Gastroesophageal sphincter (tissue), 4 donors: Measurements from ENCODE around the gene CCDC7. TPM values are rescaled to one million over a fixed set of nuclear protein-coding genes. Genes with fewer than 3 reads are reported as not detected.
"Not testable (repeated sequence)": the region's sequence is repeated elsewhere in the genome, so short reads cannot be mapped to it uniquely, and the experiment has no call there.

Experiments
- ATAC-seq: fragments of 150-250 bp; one replicate; pipeline ENCODE4 v1.9.1; 2016; ENCODE audit warnings: mild to moderate bottlenecking, moderate library complexity
- H3K27ac ChIP-seq, 4 donors: fragments of 200-600 bp; sonication (generic) in 3 of 4; 1 replicate in 3 of 4; 2 replicates in 1 of 4; pipeline ENCODE4 v1.5.1; 2016 to 2019
- H3K27me3 ChIP-seq: fragments of 200-600 bp; sonication (generic); one replicate; pipeline ENCODE4 v1.5.1; 2019
- H3K36me3 ChIP-seq, 2 donors: fragments of 200-600 bp; sonication (generic); one replicate each; pipeline ENCODE4 v1.5.1; 2019; ENCODE audit warnings: control low read depth in 1 of 2
- H3K4me1 ChIP-seq, 3 donors: fragments of 200-600 bp; sonication (generic); 1 replicate in 2 of 3; 2 replicates in 1 of 3; pipeline ENCODE4 v1.5.1; 2016 to 2019; ENCODE audit warnings: control low read depth in 2 of 3
- H3K4me3 ChIP-seq, 2 donors: fragments of 200-600 bp; sonication (generic); one replicate each; pipeline ENCODE4 v1.5.1; 2019; ENCODE audit warnings: mild to moderate bottlenecking in 1 of 2, moderate library complexity in 1 of 2
- H3K9me3 ChIP-seq, 3 donors: fragments of 200-600 bp; sonication (generic); one replicate each; pipeline ENCODE4 v1.5.1; 2017 to 2019; ENCODE audit warnings: control low read depth in 2 of 3
- EP300 ChIP-seq: sonication (generic); formaldehyde crosslinking; IDR thresholded peaks from one replicate; pipeline ENCODE4 v1.6.1; 2017; ENCODE audit warnings: antibody characterized with exemption, mild to moderate bottlenecking
- POLR2A ChIP-seq, 2 donors: fragments of 450-650 bp; IDR thresholded peaks; one replicate each; pipeline ENCODE4 v1.6.1; 2017; ENCODE audit warnings: antibody characterized with exemption in 2 of 2, mild to moderate bottlenecking in 2 of 2, moderate library complexity in 1 of 2
- POLR2AphosphoS5 ChIP-seq: sonication (generic); formaldehyde crosslinking; IDR thresholded peaks from one replicate; pipeline ENCODE4 v1.6.1; 2017; ENCODE audit warnings: antibody characterized with exemption
- WGBS, 2 donors: methylation state at CpG; one replicate each; pipeline ENCODE4 v1.1.5; 2018; ENCODE audit warnings: low coverage in 1 of 2; 5-methylcytosine and 5-hydroxymethylcytosine counted together
- total RNA-seq, 4 donors: library from RNA; depleted of rRNA; stranded (reverse); fragments of >200 nt; gene quantifications; one replicate each; pipeline ENCODE4 v1.1.0, GENCODE V29; 2016
- TF ChIP-seq, protein P1 (sequence below), 4 experiments: fragments of 200-600 bp in 2 of 4; fragments of 450-650 bp in 2 of 4; sonication (generic) in 1 of 4; IDR thresholded peaks; one replicate each; pipeline ENCODE4 v1.5.1; 2017 to 2019; ENCODE audit warnings: antibody characterized with exemption in 4 of 4, mild to moderate bottlenecking in 2 of 4, moderate library complexity in 2 of 4

CCDC7 gene
- total RNA-seq, 4 donors from 2014 or later: 20.8 to 67.3 (median 36.0) TPM

DNA sequence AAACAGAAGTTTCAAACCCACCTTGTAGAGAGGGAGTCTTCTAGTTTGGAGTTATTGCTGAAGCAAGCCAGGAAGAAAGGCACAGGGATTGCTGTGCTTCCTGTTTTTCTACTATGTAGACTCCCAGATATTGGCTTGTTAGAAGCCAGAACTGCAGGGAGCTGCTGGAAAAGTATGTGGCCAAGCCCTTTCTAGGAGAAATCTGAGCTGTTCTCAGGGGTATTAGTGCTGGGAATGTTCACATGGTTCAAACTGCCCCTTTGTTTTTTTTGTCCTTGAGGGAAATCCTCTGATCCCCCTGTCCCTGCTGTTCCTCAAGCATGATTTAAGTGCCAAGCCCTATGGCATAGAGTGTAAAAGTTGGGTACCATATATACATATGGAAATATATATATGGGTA lies 184.0 kb downstream of the CCDC7 start:
- peaks cover 0 to 4% of the 10 kb centered on the region in 2 donors for H3K36me3 ChIP-seq
- H3K27me3 ChIP-seq: no peaks in the 10 kb centered on the region
- no peak overlapping the region for H3K27ac ChIP-seq
- H3K9me3 ChIP-seq: peaks cover 0 to 7% (median 0%) of the 10 kb centered on the region in 3 donors
- TF ChIP-seq EP300 (no peak), POLR2AphosphoS5 (no peak), POLR2A (IDR thresholded peaks at IDR 0.05) (no peak)
- TF ChIP-seq, protein P1, sequence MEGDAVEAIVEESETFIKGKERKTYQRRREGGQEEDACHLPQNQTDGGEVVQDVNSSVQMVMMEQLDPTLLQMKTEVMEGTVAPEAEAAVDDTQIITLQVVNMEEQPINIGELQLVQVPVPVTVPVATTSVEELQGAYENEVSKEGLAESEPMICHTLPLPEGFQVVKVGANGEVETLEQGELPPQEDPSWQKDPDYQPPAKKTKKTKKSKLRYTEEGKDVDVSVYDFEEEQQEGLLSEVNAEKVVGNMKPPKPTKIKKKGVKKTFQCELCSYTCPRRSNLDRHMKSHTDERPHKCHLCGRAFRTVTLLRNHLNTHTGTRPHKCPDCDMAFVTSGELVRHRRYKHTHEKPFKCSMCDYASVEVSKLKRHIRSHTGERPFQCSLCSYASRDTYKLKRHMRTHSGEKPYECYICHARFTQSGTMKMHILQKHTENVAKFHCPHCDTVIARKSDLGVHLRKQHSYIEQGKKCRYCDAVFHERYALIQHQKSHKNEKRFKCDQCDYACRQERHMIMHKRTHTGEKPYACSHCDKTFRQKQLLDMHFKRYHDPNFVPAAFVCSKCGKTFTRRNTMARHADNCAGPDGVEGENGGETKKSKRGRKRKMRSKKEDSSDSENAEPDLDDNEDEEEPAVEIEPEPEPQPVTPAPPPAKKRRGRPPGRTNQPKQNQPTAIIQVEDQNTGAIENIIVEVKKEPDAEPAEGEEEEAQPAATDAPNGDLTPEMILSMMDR (IDR thresholded peaks at IDR 0.05): no peak
- no peaks in the 10 kb centered on the region for H3K4me1 ChIP-seq
- ATAC-seq: no peak
- H3K4me3 ChIP-seq: no peak overlapping the region

DNA sequence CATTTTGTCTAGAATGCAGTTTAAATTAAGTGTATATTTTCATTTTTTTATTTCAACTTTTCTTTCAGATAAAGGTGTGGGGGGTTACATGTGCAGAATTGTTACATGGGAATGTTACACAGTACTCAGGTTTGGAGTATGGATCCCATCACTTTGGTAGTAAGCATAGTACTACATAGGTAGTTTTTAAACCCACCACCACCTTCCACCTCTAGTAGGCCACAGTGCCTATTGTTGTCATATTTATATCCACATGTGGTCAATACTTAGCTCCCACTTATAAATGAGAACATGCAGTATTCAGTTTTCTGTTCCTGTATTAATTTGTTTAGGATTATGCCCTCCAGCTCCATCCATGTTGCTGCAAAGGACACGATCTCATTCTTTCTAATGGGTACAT lies 200.6 kb downstream of the CCDC7 start:
- no peak for ATAC-seq
- Histone ChIP-seq H3K4me3 (no peak overlapping the region), H3K27me3 (no peaks in the 10 kb centered on the region), H3K9me3 (peaks cover 0 to 37% (median 0%) of the 10 kb centered on the region in 3 donors), H3K4me1 (no peaks in the 10 kb centered on the region), H3K27ac (no peak overlapping the region), H3K36me3 (peaks cover 0 to 21% of the 10 kb centered on the region in 2 donors)
- TF ChIP-seq, protein P1 (IDR thresholded peaks at IDR 0.05): no peak
- TF ChIP-seq POLR2AphosphoS5 (no peak), EP300 (no peak), POLR2A (IDR thresholded peaks at IDR 0.05) (no peak)
- 44 to 91% methylated on average over 1 of the region's 1 CpG for whole genome bisulfite sequencing, 2 donors

DNA sequence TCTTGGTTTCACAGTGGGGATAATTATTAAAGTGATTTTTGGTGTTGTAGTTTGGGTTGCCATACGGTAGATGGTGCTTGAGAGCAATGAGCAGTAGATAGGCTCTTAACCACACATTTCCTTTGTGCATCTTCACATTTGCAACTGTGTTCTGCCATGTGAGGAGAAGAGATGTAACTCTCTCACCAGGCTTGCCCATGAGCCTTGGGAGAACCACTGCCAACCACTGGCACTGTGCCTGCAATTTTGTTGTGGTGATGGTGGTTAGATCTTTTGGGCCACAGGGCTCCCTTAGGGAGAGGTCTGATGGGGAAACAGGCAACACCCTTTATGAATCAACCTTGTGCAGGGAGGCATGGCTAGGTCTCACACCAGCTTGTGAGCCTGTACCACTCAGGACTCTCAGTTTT lies 204.3 kb downstream of the CCDC7 start:
- Histone ChIP-seq H3K9me3 (peaks cover 0 to 42% (median 0%) of the 10 kb centered on the region in 3 donors), H3K36me3 (peaks cover 0 to 12% of the 10 kb centered on the region in 2 donors), H3K27ac (no peak overlapping the region), H3K4me3 (no peak overlapping the region), H3K27me3 (no peaks in the 10 kb centered on the region), H3K4me1 (no peaks in the 10 kb centered on the region)
- TF ChIP-seq, protein P1 (IDR thresholded peaks at IDR 0.05): no peak
- TF ChIP-seq EP300: no peak
- TF ChIP-seq POLR2AphosphoS5: no peak
- no peak for TF ChIP-seq POLR2A (IDR thresholded peaks at IDR 0.05)
- ATAC-seq: no peak
- no CpG with 5 or more reads among the region's 1 CpG for WGBS, 2 donors

DNA sequence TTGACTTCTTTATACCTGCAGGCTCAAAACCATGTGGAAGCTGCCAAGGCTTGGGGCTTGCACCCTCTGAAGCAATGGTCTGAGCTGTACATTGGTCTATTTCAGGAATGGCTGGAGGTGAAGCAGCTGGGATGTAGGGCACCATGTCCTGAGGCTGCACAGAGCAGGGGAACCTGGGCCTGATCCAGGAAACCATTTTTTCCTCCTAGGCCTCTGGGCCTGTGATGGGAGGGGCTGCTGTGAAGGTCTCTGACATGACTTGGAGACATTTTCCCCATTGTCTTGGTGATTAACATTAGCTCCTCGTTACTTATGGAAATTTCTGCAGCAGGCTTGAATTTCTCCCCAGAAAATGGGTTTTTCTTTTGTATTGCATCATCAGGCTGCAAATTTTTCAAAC lies 211.5 kb downstream of the CCDC7 start:
- H3K4me1 ChIP-seq, ATAC-seq, H3K27me3 ChIP-seq, H3K27ac ChIP-seq, H3K4me3 ChIP-seq: not testable (repeated sequence)
- 33 to 86% methylated on average over 1 of the region's 1 CpG for WGBS, 2 donors
- peaks cover 0 to 25% of the 10 kb centered on the region in 2 donors for H3K36me3 ChIP-seq
- peaks cover 0 to 30% (median 0%) of the 10 kb centered on the region in 3 donors for H3K9me3 ChIP-seq

DNA sequence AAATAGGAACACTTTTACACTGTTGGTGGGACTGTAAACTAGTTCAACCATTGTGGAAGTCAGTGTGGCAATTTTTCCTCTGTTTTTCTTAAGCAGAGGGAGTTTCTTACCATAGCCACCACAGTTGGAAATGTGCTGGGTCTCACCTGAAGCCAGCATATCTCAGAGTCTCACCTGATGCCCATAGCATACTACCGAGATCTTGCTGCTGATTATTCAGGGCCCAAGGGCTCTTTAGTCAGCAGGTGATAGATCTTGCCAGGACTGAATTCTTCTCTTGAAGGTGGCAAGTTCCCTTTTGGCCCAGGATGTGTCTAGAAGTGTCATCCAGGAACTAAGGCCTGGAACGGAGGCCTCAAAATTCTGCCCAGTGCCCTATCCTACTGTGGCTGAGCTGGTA lies 215.4 kb downstream of the CCDC7 start:
- TF ChIP-seq POLR2AphosphoS5: no peak
- TF ChIP-seq, protein P1 (IDR thresholded peaks at IDR 0.05): no peak
- TF ChIP-seq POLR2A (IDR thresholded peaks at IDR 0.05): no peak
- TF ChIP-seq EP300: no peak
- Histone ChIP-seq H3K36me3 (peaks cover 0 to 17% of the 10 kb centered on the region in 2 donors), H3K4me1 (no peaks in the 10 kb centered on the region), H3K4me3 (no peak overlapping the region), H3K9me3 (peaks cover 0 to 10% (median 0%) of the 10 kb centered on the region in 3 donors), H3K27me3 (no peaks in the 10 kb centered on the region), H3K27ac (no peak overlapping the region)
- WGBS, 2 donors: 100% methylated on average over 1 of the region's 2 CpGs; no CpG with 5 or more reads in 1 of the 2 donors
- no peak for ATAC-seq
